ENCODE results near the gene CLEC2L. TPM values are rescaled to one million over a fixed set of nuclear protein-coding genes. Genes with fewer than 3 reads are reported as not detected.

Gene CLEC2L
- total RNA-seq, 1 experiment from 2014 or later: not detected

GRCh38 chr7:139563856-139564255, 40.4 kb downstream of the CLEC2L start:
- Histone ChIP-seq H3K9me2 (ENCODE audit: insufficient read depth) (no peaks in the 10 kb centered on the region), H3K27me3 (ENCODE audit: insufficient read depth, low read depth) (no peaks in the 10 kb centered on the region), H3K79me2 (ENCODE audit: low read depth) (no peaks in the 10 kb centered on the region), H3F3A (ENCODE audit: insufficient read depth, low read depth) (no peaks in the 10 kb centered on the region), H3K4me2 (no peak overlapping the region), H3K36me3 (ENCODE audit: low read depth) (no peaks in the 10 kb centered on the region), H3K27ac (no peak overlapping the region), H2AFZ (no peak overlapping the region), H3K9me3 (ENCODE audit: insufficient read depth, low read depth) (no peaks in the 10 kb centered on the region), H3K4me1 (replicated peaks; ENCODE audit: insufficient read depth) (no peaks in the 10 kb centered on the region), H4K20me1 (ENCODE audit: insufficient read depth) (no peaks in the 10 kb centered on the region), H3K4me3 (no peak overlapping the region)
- TF ChIP-seq EZH2 (IDR thresholded peaks at IDR 0.05; ENCODE audit: low read depth) (no peak), CTCF (conservative IDR thresholded peaks at IDR 0.05) (no peak)
- BruUV-seq (replicated peaks): no TSS peak
- no peak for DNase-seq
- CTCF ChIA-PET: no interaction called here
- intact Hi-C loops (cut with micrococcal nuclease; ENCODE audit: unreplicated experiment): loop anchor here (5.0 kb wide), 1 partner anchor 132 kb away; no protein-coding TSS in a partner anchor
- POLR2A ChIA-PET (ENCODE audit: unreplicated experiment): no interaction called here

GRCh38 chr7:139566075-139566474, 42.6 kb downstream of the CLEC2L start:
- Histone ChIP-seq H3K36me3 (ENCODE audit: low read depth) (no peaks in the 10 kb centered on the region), H3K27ac (no peak overlapping the region), H3K9me3 (ENCODE audit: insufficient read depth, low read depth) (no peaks in the 10 kb centered on the region), H3K27me3 (ENCODE audit: insufficient read depth, low read depth) (no peaks in the 10 kb centered on the region), H3K4me1 (replicated peaks; ENCODE audit: insufficient read depth) (no peaks in the 10 kb centered on the region), H3K79me2 (ENCODE audit: low read depth) (no peaks in the 10 kb centered on the region), H2AFZ (no peak overlapping the region), H3F3A (ENCODE audit: insufficient read depth, low read depth) (no peaks in the 10 kb centered on the region), H4K20me1 (ENCODE audit: insufficient read depth) (no peaks in the 10 kb centered on the region), H3K4me2 (no peak overlapping the region), H3K9me2 (ENCODE audit: insufficient read depth) (no peaks in the 10 kb centered on the region), H3K4me3 (no peak overlapping the region)
- no peak for TF ChIP-seq EZH2 (IDR thresholded peaks at IDR 0.05; ENCODE audit: low read depth)
- TF ChIP-seq CTCF (conservative IDR thresholded peaks at IDR 0.05): no peak
- DNase-seq: no peak
- ChIA-PET CTCF (interaction anchor here (0.6 to 0.7 kb wide), 2 partner anchors 53 to 64 kb away, joined by 5 read pairs; no protein-coding TSS in a partner anchor), POLR2A (ENCODE audit: unreplicated experiment) (no interaction called here)
- BruUV-seq (replicated peaks): no TSS peak
- intact Hi-C loops (cut with micrococcal nuclease; ENCODE audit: unreplicated experiment): loop anchor here (5.0 kb wide), 1 partner anchor 64 kb away; no protein-coding TSS in a partner anchor

DNA sequence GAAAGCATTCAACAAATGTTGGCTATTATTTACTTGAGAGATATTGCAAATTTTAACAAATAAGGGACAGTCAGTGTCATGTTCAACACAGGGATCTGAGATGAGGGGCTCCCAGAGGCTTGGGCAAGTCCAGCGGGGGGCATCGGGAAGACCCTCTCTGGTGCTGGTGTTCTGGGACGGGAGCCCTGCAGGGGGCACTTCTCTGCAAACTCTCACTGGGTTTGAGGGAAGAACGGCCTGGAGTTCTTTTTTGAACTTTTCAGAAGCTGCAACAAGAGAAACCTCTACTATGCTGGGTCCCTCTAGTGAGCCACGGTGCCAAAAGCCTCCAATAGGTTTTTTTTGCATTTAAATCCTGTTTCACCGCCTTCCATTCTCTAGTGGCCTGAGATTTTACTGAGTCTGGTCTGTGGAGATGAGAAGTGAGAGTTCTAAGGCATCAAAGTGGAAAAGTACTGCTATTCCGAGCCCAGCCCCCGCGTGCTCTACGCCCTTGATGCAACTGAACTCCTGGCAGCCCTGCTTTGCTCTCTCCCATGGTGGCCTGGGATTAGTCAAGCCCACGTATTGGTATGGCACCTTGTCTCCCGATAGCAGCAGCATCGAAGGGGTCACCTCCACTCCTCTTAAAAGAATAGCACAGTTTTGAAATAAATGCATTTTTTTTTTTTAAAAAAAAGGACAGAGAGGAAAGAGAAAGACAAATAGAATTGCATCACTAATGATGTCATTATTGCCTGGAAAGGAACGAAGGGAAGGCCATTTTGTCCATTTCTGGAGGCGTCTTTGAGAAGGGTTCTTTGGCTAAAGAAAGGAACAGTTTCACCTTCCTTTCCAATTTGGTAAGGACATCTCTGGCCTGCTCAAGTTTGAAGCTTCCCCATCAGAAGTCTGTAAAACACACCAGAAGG, 43.5 kb downstream of the CLEC2L start:
- H3K4me1 ChIP-seq (replicated peaks; ENCODE audit: insufficient read depth): no peaks in the 10 kb centered on the region
- H3K36me3 ChIP-seq (ENCODE audit: low read depth): no peaks in the 10 kb centered on the region
- ChIA-PET CTCF (no interaction called here), POLR2A (ENCODE audit: unreplicated experiment) (no interaction called here)
- TF ChIP-seq CTCF (conservative IDR thresholded peaks at IDR 0.05) (no peak), EZH2 (IDR thresholded peaks at IDR 0.05; ENCODE audit: low read depth) (no peak)
- no peak overlapping the region for H2AFZ ChIP-seq
- DNase-seq: no peak
- H3K4me3 ChIP-seq: no peak overlapping the region
- no peak overlapping the region for H3K4me2 ChIP-seq
- no peaks in the 10 kb centered on the region for H3K9me3 ChIP-seq (ENCODE audit: insufficient read depth, low read depth)
- H3K79me2 ChIP-seq (ENCODE audit: low read depth): no peaks in the 10 kb centered on the region
- intact Hi-C loops (cut with micrococcal nuclease; ENCODE audit: unreplicated experiment): loop anchor here (5.0 kb wide), 1 partner anchor 65 kb away; no protein-coding TSS in a partner anchor
- no peaks in the 10 kb centered on the region for H3K27me3 ChIP-seq (ENCODE audit: insufficient read depth, low read depth)
- BruUV-seq (replicated peaks): no TSS peak
- no peaks in the 10 kb centered on the region for H3F3A ChIP-seq (ENCODE audit: insufficient read depth, low read depth)
- no peak overlapping the region for H3K27ac ChIP-seq
- H3K9me2 ChIP-seq (ENCODE audit: insufficient read depth): no peaks in the 10 kb centered on the region
- H4K20me1 ChIP-seq (ENCODE audit: insufficient read depth): no peaks in the 10 kb centered on the region

All from PC-9 (cell line).